Karpas-422 (cell line): ENCODE measurements around the gene ABCB9. TPM values are rescaled to one million over a fixed set of nuclear protein-coding genes. Genes with fewer than 3 reads are reported as not detected.

Source experiments
- DNase-seq: peaks from one replicate; pipeline ENCODE4 v3.0.0-alpha.2; 2015
- H2AFZ ChIP-seq: fragments of 200-600 bp; sonication (generic); 2 replicates; pipeline ENCODE4 v1.6.1; 2014; ENCODE audit warnings: antibody characterized with exemption, low read length, mixed read lengths
- H3K27ac ChIP-seq: fragments of 200-600 bp; sonication (generic); 2 replicates; pipeline ENCODE4 v1.5.1; 2014; ENCODE audit warnings: mild to moderate bottlenecking, low read length, moderate library complexity
- H3K27me3 ChIP-seq: fragments of 200-600 bp; sonication (generic); 2 replicates; pipeline ENCODE4 v1.6.1; 2014; ENCODE audit warnings: low read length, mixed read lengths
- H3K36me3 ChIP-seq: fragments of 200-600 bp; sonication (generic); 2 replicates; pipeline ENCODE4 v1.6.1; 2014; ENCODE audit warnings: low read length, mixed read lengths; ENCODE audit not compliant: insufficient read depth
- H3K4me1 ChIP-seq: fragments of 200-600 bp; sonication (generic); 2 replicates; pipeline ENCODE4 v1.6.1; 2014; ENCODE audit warnings: mild to moderate bottlenecking, low read length, mixed read lengths
- H3K4me2 ChIP-seq: fragments of 200-600 bp; sonication (generic); 2 replicates; pipeline ENCODE4 v1.6.1; 2014; ENCODE audit warnings: low read length, low read depth, mild to moderate bottlenecking; ENCODE audit not compliant: poor library complexity, severe bottlenecking
- H3K4me3 ChIP-seq: fragments of 200-600 bp; sonication (generic); 2 replicates; pipeline ENCODE4 v1.5.1; 2014; ENCODE audit warnings: mild to moderate bottlenecking, antibody characterized with exemption, low read length, mixed read lengths
- H3K79me2 ChIP-seq: fragments of 200-600 bp; sonication (generic); 2 replicates; pipeline ENCODE4 v1.6.1; 2014; ENCODE audit warnings: mild to moderate bottlenecking, low read length, mixed read lengths
- H3K9ac ChIP-seq: fragments of 200-600 bp; sonication (generic); 2 replicates; pipeline ENCODE4 v1.6.0; 2014; ENCODE audit warnings: low read length
- H3K9me2 ChIP-seq: fragments of 200-600 bp; sonication (generic), shearing (Covaris generic); replicated peaks from 2 replicates; pipeline ENCODE4 v1.6.0; 2014; ENCODE audit warnings: mild to moderate bottlenecking, low read length, moderate library complexity; ENCODE audit not compliant: insufficient read depth
- H3K9me3 ChIP-seq: fragments of 300-700, 200-600 bp; sonication (generic); 2 replicates; pipeline ENCODE4 v1.6.1; 2014; ENCODE audit warnings: low read length, mixed read lengths
- H4K20me1 ChIP-seq: fragments of 200-600 bp; sonication (generic); 2 replicates; pipeline ENCODE4 v1.6.1; 2014; ENCODE audit warnings: mild to moderate bottlenecking, antibody characterized with exemption, low read length, low read depth; ENCODE audit not compliant: insufficient read depth
- total RNA-seq: library from RNA; depleted of rRNA; stranded (reverse); fragments of >200 nt; shearing (Covaris generic); gene quantifications from 2 replicates; pipeline ENCODE4 v1.2.3, GENCODE V29; 2014; ENCODE audit warnings: low replicate concordance

Gene ABCB9
- total RNA-seq, 1 experiment from 2014 or later, result 1.5 TPM

- Histone ChIP-seq H3K27me3 (no peaks in the 10 kb centered on the region), H3K27ac (no peak overlapping the region), H3K4me3 (no peak overlapping the region)
Observed at GRCh38 chr12:122966743-122967550, 684 bp upstream of the ABCB9 start.

GRCh38 chr12:122965321-122965751, 927 bp downstream of the ABCB9 start:
- H3K27me3 ChIP-seq, result no peaks in the 10 kb centered on the region

More at GRCh38 chr12:122966743-122967550, 684 bp upstream of the ABCB9 start:
- Histone ChIP-seq H3K36me3 (no peaks in the 10 kb centered on the region), H3K9ac (no peak overlapping the region), H3K9me3 (no peaks in the 10 kb centered on the region), H4K20me1 (no peaks in the 10 kb centered on the region), H3K79me2 (no peaks in the 10 kb centered on the region), H3K4me2 (no peak overlapping the region), H3K4me1 (peaks cover 9% of the 10 kb centered on the region), H3K9me2 (no peaks in the 10 kb centered on the region), H2AFZ (no peak overlapping the region)
- DNase-seq, result no peak

DNA sequence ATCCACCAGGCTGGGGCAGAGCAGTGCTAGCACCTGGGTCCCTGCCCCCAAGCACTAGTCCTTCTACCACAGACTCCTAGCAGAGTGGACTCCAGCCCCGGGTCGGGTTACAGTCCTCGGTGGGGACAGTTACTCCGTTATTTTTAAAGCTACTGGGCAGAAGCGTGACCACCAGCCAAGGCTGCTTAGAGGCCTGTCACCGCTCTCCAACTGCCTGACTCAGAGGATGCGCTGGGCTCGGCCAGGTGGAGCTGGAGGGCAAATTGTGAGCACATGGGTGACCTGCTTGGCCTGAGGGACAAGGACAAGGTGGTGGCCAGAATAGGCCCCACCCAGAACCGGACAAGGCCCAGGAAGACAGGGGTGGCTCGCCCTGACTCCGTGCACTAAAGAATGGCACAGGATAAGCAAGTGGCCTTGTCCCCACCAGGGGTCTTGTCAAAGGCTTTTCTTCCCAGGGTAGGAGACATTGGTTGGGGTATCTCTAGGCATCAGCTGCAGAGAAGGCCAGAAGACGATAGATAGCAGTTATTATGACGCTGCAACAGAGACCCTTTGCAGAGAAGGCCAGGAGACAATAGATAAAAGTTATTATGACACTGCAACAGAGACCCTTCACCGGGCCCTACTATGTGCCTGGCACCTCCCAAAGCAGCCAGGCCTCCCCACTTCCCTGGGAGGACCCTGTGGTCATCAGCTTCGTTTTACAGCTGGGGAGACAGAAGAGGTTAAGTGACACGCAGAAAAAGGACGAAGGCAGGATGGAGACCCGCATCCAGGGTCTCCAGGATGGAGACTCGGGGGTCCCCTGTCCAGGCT, 1.6 kb downstream of the ABCB9 start:
- no peak for DNase-seq
- Histone ChIP-seq H3K79me2 (no peaks in the 10 kb centered on the region), H3K27ac (no peak overlapping the region), H3K9me2 (no peaks in the 10 kb centered on the region), H3K4me2 (no peak overlapping the region), H2AFZ (no peak overlapping the region), H3K4me3 (no peak overlapping the region), H3K9ac (no peak overlapping the region), H3K36me3 (no peaks in the 10 kb centered on the region), H3K4me1 (peaks cover 12% of the 10 kb centered on the region), H3K9me3 (no peaks in the 10 kb centered on the region), H4K20me1 (no peaks in the 10 kb centered on the region), H3K27me3 (no peaks in the 10 kb centered on the region)

More at GRCh38 chr12:122965321-122965751, 927 bp downstream of the ABCB9 start:
- DNase-seq, result no peak
- Histone ChIP-seq H3K9ac (peak overlapping the region; percentile 67), H3K9me3 (no peaks in the 10 kb centered on the region), H3K4me2 (peak overlapping the region; percentile 88), H4K20me1 (no peaks in the 10 kb centered on the region), H3K27ac (no peak overlapping the region), H3K9me2 (no peaks in the 10 kb centered on the region), H3K79me2 (no peaks in the 10 kb centered on the region), H2AFZ (no peak overlapping the region), H3K4me1 (peaks cover 12% of the 10 kb centered on the region), H3K36me3 (no peaks in the 10 kb centered on the region), H3K4me3 (peak overlapping the region; percentile 72)

- Histone ChIP-seq H3K79me2 (no peaks in the 10 kb centered on the region), H3K27me3 (no peaks in the 10 kb centered on the region), H3K36me3 (no peaks in the 10 kb centered on the region), H3K4me1 (peaks cover 12% of the 10 kb centered on the region), H3K9me2 (no peaks in the 10 kb centered on the region), H3K9me3 (no peaks in the 10 kb centered on the region), H3K4me2 (no peak overlapping the region), H4K20me1 (no peaks in the 10 kb centered on the region), H3K4me3 (no peak overlapping the region), H2AFZ (no peak overlapping the region), H3K27ac (no peak overlapping the region), H3K9ac (no peak overlapping the region)
- no peak for DNase-seq
Observed at GRCh38 chr12:122963941-122964265, 2.4 kb downstream of the ABCB9 start.

DNA sequence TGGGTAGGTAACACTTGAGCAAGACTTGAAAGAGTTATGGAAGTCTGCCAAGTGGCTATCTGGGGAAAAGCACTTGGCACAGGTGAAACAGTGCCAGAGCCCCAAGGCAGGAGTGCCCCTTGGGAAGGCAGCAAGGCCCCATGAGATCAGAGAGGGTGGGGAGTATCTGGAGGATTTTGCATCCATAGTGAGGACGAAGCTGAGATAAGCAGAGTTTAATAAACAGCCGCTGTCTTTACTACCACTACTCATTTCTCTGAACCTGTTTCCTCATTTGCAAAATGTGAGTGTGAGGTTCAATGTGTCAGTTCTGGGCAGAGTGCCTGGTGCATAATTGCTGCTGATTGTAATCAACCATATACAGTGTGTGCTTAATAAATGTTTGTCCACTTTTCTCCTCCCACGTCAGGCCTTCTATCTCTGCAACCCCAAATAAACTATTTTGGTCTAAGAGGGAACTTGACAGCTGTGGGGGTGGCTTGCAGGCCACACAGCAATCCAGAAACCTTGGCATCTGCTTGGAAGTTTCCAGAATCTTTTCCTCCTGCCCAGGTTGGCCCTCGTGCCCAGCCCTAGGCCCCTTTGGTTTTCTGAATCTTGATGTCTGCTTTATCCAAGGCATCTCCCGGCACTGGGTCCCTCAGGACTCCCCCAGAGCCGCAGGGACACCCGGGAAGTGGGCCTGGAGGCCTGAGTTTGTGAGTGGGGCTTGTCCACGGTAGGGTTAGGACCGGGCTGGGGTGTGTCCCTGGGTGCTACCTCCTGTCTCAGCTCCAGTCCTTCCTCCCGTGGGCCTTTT, 4.5 kb downstream of the ABCB9 start:
- H3K27ac ChIP-seq, result no peak overlapping the region
- no peaks in the 10 kb centered on the region for H3K27me3 ChIP-seq
- H3K9me3 ChIP-seq, result no peaks in the 10 kb centered on the region
- no peaks in the 10 kb centered on the region for H4K20me1 ChIP-seq
- no peaks in the 10 kb centered on the region for H3K79me2 ChIP-seq
- H3K4me2 ChIP-seq, result no peak overlapping the region
- H3K9ac ChIP-seq, result no peak overlapping the region
- no peaks in the 10 kb centered on the region for H3K36me3 ChIP-seq
- H3K4me1 ChIP-seq, result peaks cover 12% of the 10 kb centered on the region
- no peaks in the 10 kb centered on the region for H3K9me2 ChIP-seq
- no peak for DNase-seq
- no peak overlapping the region for H3K4me3 ChIP-seq
- H2AFZ ChIP-seq, result no peak overlapping the region

DNA sequence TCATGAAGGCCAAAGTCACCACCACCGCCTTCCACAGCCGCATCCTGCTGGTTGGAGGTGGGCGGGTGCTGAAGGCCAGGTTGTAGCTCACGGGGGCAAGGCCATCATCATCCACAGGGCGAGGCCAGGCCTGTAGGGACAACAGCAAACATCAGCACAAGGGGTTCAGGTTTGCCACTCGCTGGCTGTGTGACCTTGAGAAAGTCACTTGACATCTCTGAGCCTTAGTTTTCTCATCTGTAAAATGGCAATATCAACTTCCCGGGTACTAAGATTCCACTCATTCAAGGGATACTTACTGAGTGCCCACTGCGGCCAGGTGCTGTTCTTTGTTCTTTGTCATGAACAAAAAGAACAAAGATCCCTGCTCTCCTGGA, 6.1 kb downstream of the ABCB9 start:
- Histone ChIP-seq H3K4me2 (no peak overlapping the region), H3K9me2 (no peaks in the 10 kb centered on the region), H3K9me3 (no peaks in the 10 kb centered on the region), H3K36me3 (no peaks in the 10 kb centered on the region), H2AFZ (no peak overlapping the region), H3K4me3 (no peak overlapping the region), H4K20me1 (no peaks in the 10 kb centered on the region), H3K27ac (no peak overlapping the region), H3K9ac (no peak overlapping the region), H3K4me1 (0 out of 2 replicates have a peak, but pooled peaks cover 3% of the 10 kb centered on the region), H3K27me3 (no peaks in the 10 kb centered on the region), H3K79me2 (no peaks in the 10 kb centered on the region)
- DNase-seq, result no peak

GRCh38 chr12:122959566-122960192, 6.6 kb downstream of the ABCB9 start:
- 0 out of 2 replicates have a peak, but pooled peaks cover 3% of the 10 kb centered on the region for H3K4me1 ChIP-seq
- H3K9me2 ChIP-seq, result no peaks in the 10 kb centered on the region
- H3K27me3 ChIP-seq, result no peaks in the 10 kb centered on the region
- DNase-seq, result no peak
- H3K4me2 ChIP-seq, result no peak overlapping the region
- H3K9ac ChIP-seq, result no peak overlapping the region
- no peaks in the 10 kb centered on the region for H4K20me1 ChIP-seq
- H2AFZ ChIP-seq, result no peak overlapping the region
- H3K9me3 ChIP-seq, result no peaks in the 10 kb centered on the region
- H3K36me3 ChIP-seq, result no peaks in the 10 kb centered on the region
- H3K27ac ChIP-seq, result no peak overlapping the region
- no peak overlapping the region for H3K4me3 ChIP-seq
- H3K79me2 ChIP-seq, result no peaks in the 10 kb centered on the region
